HG03460 (cell line): Measurements from ENCODE around the gene GNB5.

ENCODE experiments used
- ATAC-seq: cut with Tn5 transposase; IDR thresholded peaks from one replicate; pipeline ENCODE4 v1.9.1; 2021; ENCODE audit not compliant: unreplicated experiment

The GNB5 gene

GRCh38 chr15:52208306-52208946, 17.2 kb upstream of the GNB5 start:
- ATAC-seq, result peak; percentile 88

GRCh38 chr15:52207191-52207590, 16.0 kb upstream of the GNB5 start:
- no peak for ATAC-seq

GRCh38 chr15:52206446-52206845, 15.3 kb upstream of the GNB5 start:
- ATAC-seq, result no peak

- no peak for ATAC-seq
Measured at GRCh38 chr15:52204657-52205056, 13.5 kb upstream of the GNB5 start.

GRCh38 chr15:52200831-52201365, 9.7 kb upstream of the GNB5 start:
- no peak for ATAC-seq

- ATAC-seq, result no peak
Measured at GRCh38 chr15:52199271-52199670, 8.1 kb upstream of the GNB5 start.

GRCh38 chr15:52196891-52197290, 5.7 kb upstream of the GNB5 start:
- no peak for ATAC-seq

- no peak for ATAC-seq
Measured at GRCh38 chr15:52193791-52194190, 2.6 kb upstream of the GNB5 start.

DNA sequence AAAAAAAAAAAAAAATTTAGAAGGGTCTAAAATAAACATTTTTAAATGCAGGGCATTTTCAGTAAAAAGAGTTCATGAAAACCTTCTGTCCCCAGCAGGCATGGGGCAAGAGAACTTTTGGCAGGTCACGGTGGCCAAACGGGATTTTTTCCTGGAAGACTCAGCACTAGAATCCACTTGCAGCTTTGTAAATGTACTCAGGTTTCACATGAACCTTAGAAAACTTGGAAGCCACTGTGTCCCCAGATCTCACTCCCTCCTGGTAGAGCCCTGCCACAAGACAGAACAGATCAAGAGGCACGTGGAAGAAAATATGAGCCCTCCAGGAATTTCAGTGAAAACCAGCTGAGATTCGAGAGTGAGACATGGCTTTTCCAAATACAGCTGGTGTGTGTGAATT, 2.1 kb upstream of the GNB5 start:
- ATAC-seq, result no peak

GRCh38 chr15:52186651-52187486, 4.3 kb downstream of the GNB5 start:
- no peak for ATAC-seq

GRCh38 chr15:52185151-52185561, 6.0 kb downstream of the GNB5 start:
- ATAC-seq, result no peak

DNA sequence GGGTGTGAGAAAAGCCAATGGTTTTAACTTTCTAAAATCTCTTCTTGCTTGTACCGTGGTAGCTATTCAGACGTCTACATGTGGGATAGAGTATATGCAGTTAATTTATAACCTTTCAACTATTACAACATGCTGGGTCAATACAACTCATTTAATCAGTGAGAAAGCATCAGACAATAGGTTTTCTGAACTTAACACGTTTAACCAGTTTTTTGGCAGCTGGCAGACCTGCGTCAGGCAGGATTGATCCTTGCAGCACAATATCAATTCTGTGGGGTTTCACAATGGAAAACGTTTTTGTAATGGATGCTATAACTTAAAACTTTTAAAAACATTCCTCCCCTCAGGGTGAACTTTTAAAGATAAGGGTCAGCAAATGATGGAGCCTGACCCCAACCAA, 6.5 kb downstream of the GNB5 start:
- ATAC-seq, result no peak

- no peak for ATAC-seq
Measured at GRCh38 chr15:52183562-52184173, 7.5 kb downstream of the GNB5 start.

- ATAC-seq, result no peak
Measured at GRCh38 chr15:52181938-52182780, 9.0 kb downstream of the GNB5 start.

DNA sequence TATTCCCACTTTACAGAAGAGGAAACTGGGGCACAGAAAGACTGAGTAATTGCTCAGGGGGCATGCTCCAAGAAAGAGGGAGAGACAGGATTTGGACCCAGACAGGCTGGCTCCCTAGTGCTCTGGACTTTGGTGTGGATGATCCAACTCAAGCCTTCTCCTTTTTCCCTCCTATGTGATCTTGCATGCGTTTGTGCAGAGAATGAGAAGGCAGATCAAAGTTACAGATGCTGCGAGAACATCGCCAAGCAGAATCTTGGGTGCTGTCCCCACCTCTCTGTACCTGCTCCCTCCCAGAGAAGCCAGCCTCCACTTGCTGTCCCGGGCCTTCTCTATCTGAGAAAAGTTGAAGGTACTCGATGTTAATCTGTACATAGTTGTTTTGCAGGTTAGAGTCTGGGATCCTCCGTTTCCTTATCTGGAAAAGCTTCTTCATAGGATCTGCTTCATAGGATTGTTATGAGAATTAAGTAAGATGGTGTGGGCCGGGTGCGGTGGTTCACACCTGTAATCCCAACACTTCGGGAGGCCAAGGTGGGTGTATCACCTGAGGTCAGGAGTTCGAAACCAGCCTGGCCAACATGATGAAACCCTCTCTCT, 10.2 kb downstream of the GNB5 start:
- ATAC-seq, result no peak

DNA sequence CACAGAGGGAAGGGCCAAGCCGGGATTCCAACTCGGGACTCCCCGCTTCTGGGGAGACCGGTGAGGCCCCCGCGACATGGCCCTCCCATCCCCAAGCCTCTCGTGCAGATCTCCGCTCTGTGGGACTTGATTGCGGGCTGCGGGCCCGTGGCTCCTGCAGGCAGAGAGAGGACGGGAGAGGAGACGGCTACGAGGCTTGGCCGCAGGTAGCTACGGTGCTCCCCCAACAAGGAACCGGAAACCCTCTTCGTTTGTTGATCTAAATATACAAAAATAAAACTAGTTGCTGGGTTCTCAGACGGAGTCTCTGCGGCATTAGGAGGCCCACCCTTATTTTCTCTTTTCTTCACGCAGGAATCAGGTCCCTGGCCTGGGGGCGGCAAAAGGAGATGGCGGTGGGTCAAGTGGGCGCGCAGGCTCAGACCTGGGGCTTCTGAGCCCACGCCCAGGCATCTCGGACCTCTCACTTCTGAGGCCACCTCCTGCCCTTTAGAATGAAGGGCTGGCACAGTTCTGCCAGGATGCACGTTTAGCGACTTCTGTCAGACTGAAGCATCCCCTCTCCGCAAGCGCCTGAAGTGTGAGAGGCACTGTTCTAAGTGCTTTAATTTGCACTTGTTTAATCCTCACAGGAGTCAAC, 10.9 kb downstream of the GNB5 start:
- peak; percentile 33 for ATAC-seq

- ATAC-seq, result peak; percentile 81
Measured at GRCh38 chr15:52179278-52180195, 11.7 kb downstream of the GNB5 start.

DNA sequence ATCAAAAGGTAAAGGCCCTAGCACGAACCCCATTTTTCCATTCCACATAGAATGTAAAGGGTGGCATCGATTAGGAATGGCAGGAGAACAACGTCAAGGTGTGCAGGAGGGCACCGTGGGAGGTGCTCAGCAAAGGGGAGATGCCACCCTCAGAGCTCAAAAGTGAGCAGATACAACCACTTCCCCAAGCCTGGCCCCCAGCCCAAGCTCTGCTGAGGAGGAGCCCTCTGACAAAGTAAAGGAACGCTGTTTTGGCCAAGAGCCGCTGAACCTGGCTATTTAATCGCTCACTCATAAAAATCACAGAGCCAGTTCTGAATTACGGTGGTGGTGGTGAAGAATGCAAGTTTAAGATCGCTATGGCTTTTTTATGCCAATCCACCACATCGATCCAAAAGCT, 12.4 kb downstream of the GNB5 start:
- no peak for ATAC-seq

DNA sequence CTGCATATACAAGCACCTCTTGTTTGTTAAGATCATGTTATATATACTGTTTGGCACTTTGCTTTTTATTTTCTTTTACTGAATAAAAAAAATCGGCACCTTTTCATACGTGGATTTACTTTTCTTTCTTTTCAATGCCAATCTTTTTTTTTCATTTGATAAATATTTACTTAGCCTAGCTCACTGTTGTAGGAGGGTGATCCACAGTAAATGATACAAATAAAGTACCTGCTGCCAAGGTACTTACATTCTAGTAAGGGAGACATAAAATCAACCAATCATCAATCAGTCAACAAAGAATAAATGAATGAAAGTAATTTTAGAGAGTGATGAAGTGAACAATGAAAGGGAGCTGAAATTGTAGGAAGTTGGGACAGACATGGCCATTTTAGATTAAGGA, 18.3 kb downstream of the GNB5 start:
- ATAC-seq, result no peak
